HepG2 (cell line): Measurements from ENCODE around the gene CLDN4. TPM values are rescaled to one million over a fixed set of nuclear protein-coding genes. Genes with fewer than 3 reads are reported as not detected.
A peak's percentile ranks its signal among the peaks of the same experiment; 100 is the strongest.

Source experiments
- ATAC-seq: fragments of 200-7000 bp; cut with Tn5 transposase; 3 replicates; pipeline ENCODE4 v1.9.1; 2020; ENCODE audit warnings: mild to moderate bottlenecking, moderate library complexity
- BruUV-seq: library from RNA; stranded (reverse); fragments of 400-500 nt; replicated peaks from 2 replicates; lab custom pipeline; 2021; lab: Mats Ljungman, UMichigan
- CTCF ChIA-PET: fragments of 300-600 bp; formaldehyde crosslinking; extraction: SDS; loops from one replicate; lab custom pipeline; 2021; ENCODE audit warnings: low total read pairs, inconsistent platforms, low intra/inter-chr PET ratio; lab: Yijun Ruan, JAX
- POLR2A ChIA-PET: fragments of 350-600 bp; sonication (Branson Sonifier 250); formaldehyde crosslinking; loops from one replicate; lab custom pipeline; 2020; ENCODE audit warnings: antibody characterized with exemption, inconsistent platforms; lab: Yijun Ruan, JAX
- DNase-seq: peaks from one replicate; pipeline ENCODE4 v3.0.0-alpha.2; 2015; ENCODE audit warnings: low spot score
- FAIRE-seq: peaks from 3 replicates; lab custom pipeline; 2011; peaks lifted over from hg19 to GRCh38; lab: Jason Lieb, UNC
- H2AFZ ChIP-seq: one replicate; pipeline ENCODE4 v1.6.1; 2011; ENCODE audit warnings: low read length, inconsistent platforms
- H3K27ac ChIP-seq: fragments of 300-600 bp; 3 replicates; pipeline ENCODE4 v1.8.0; 2011; ENCODE audit warnings: mixed run types, mild to moderate bottlenecking, mixed read lengths, low read length, inconsistent platforms; ENCODE audit not compliant: insufficient read depth; ENCODE audit errors: extremely low read length
- H3K27me3 ChIP-seq, 2 experiments: fragments of 200-600 bp in 1 of 2; 2 replicates in 1 of 2; 3 replicates in 1 of 2; pipeline versions ENCODE4 v1.6.0 to v1.8.0; 2011; ENCODE audit warnings: low read length in 2 of 2, mild to moderate bottlenecking in 2 of 2, moderate library complexity in 2 of 2, inconsistent platforms in 1 of 2; ENCODE audit not compliant: insufficient read depth in 2 of 2, control insufficient read depth in 1 of 2
- H3K36me3 ChIP-seq, 2 experiments: fragments of 200-600 bp in 1 of 2; replicated peaks in 1 of 2; 2 replicates in 1 of 2; 3 replicates in 1 of 2; pipeline versions ENCODE4 v1.5.1 to v1.8.0; 2011; ENCODE audit warnings: low read length in 2 of 2, inconsistent platforms in 1 of 2; ENCODE audit not compliant: insufficient read depth in 2 of 2, control insufficient read depth in 1 of 2
- H3K4me1 ChIP-seq: 2 replicates; pipeline ENCODE4 v1.5.1; 2012; ENCODE audit warnings: low read length, inconsistent platforms; ENCODE audit not compliant: insufficient read depth
- H3K4me2 ChIP-seq: 2 replicates; pipeline ENCODE4 v1.6.0; 2011; ENCODE audit warnings: low read depth, low read length, inconsistent platforms
- H3K4me3 ChIP-seq, 3 experiments: fragments of 200-600 bp in 1 of 3; sonication (generic), shearing (Covaris generic) in 1 of 3; replicated peaks in 1 of 3; 2 replicates each; pipeline ENCODE4 v1.5.1; 2011 to 2016; ENCODE audit warnings: low read length in 3 of 3, inconsistent platforms in 2 of 3, low read depth in 2 of 3, mild to moderate bottlenecking in 2 of 3, control low read depth in 1 of 3, mixed read lengths in 1 of 3; ENCODE audit not compliant: insufficient read depth in 1 of 3
- H3K79me2 ChIP-seq: one replicate; pipeline ENCODE4 v1.6.1; 2011; ENCODE audit warnings: low read length, inconsistent platforms; ENCODE audit not compliant: insufficient read depth
- H3K9ac ChIP-seq: 2 replicates; pipeline ENCODE4 v1.6.0; 2011; ENCODE audit warnings: mild to moderate bottlenecking, low read depth, low read length, inconsistent platforms; ENCODE audit not compliant: insufficient read depth
- H3K9me3 ChIP-seq: 2 replicates; pipeline ENCODE4 v1.5.1; 2012; ENCODE audit warnings: mild to moderate bottlenecking, low read length
- H4K20me1 ChIP-seq: 2 replicates; pipeline ENCODE4 v1.6.0; 2011; ENCODE audit warnings: inconsistent platforms, mild to moderate bottlenecking, low read length, moderate library complexity; ENCODE audit not compliant: insufficient read depth
- ARID5B ChIP-seq: IDR thresholded peaks from 2 replicates; pipeline ENCODE4 v1.4.0; 2020; ENCODE audit warnings: mild to moderate bottlenecking, missing genetic modification reagents
- ATF7 ChIP-seq, 2 experiments: fragments of 450-650 bp in 1 of 2; sonication (generic) in 1 of 2; formaldehyde crosslinking in 1 of 2; IDR thresholded peaks; 2 replicates each; pipeline versions ENCODE4 v1.4.0 to v1.6.1; 2016 to 2020; ENCODE audit warnings: antibody characterized with exemption in 1 of 2, mild to moderate bottlenecking in 1 of 2, missing genetic modification reagents in 1 of 2
- DRAP1 ChIP-seq: IDR thresholded peaks from 2 replicates; pipeline ENCODE4 v1.6.1; 2016; ENCODE audit warnings: missing genetic modification reagents, missing compliant biosample characterization
- MIXL1 ChIP-seq: IDR thresholded peaks from 2 replicates; pipeline ENCODE4 v1.6.1; 2016
- MXD1 ChIP-seq: sonication (generic); formaldehyde crosslinking; IDR thresholded peaks from 2 replicates; pipeline ENCODE4 v1.4.0; 2020; ENCODE audit warnings: mild to moderate bottlenecking, missing genetic modification reagents
- POLR2A ChIP-seq, 2 experiments: IDR thresholded peaks; 2 replicates each; pipeline ENCODE4 v1.6.1; 2011; ENCODE audit warnings: low read depth in 2 of 2, low read length in 2 of 2, mild to moderate bottlenecking in 1 of 2, moderate library complexity in 1 of 2; ENCODE audit not compliant: insufficient read depth in 1 of 2
- SAFB2 ChIP-seq: sonication (generic); formaldehyde crosslinking; IDR thresholded peaks from 2 replicates; pipeline ENCODE4 v1.5.1; 2020; ENCODE audit warnings: missing genetic modification reagents, low read depth, mild to moderate bottlenecking, borderline replicate concordance
- SMAD3 ChIP-seq: sonication (generic); formaldehyde crosslinking; IDR thresholded peaks from 2 replicates; pipeline ENCODE4 v1.4.0; 2020; ENCODE audit warnings: missing genetic modification reagents
- STAT6 ChIP-seq: sonication (generic); formaldehyde crosslinking; IDR thresholded peaks from 2 replicates; pipeline ENCODE4 v1.4.0; 2020; ENCODE audit warnings: missing genetic modification reagents, mild to moderate bottlenecking, borderline replicate concordance
- TEAD2 ChIP-seq: sonication (generic); formaldehyde crosslinking; IDR thresholded peaks from 2 replicates; pipeline ENCODE4 v1.9.0; 2021; ENCODE audit warnings: missing genetic modification reagents
- XBP1 ChIP-seq: sonication (generic); formaldehyde crosslinking; IDR thresholded peaks from 2 replicates; pipeline ENCODE4 v1.5.0; 2020; ENCODE audit warnings: missing genetic modification reagents
- ZBTB37 ChIP-seq: sonication (generic); formaldehyde crosslinking; IDR thresholded peaks from 2 replicates; pipeline ENCODE4 v1.4.0; 2020; ENCODE audit warnings: mild to moderate bottlenecking, missing genetic modification reagents
- ZNF207 ChIP-seq: fragments of 450-650 bp; IDR thresholded peaks from 2 replicates; pipeline ENCODE4 v1.6.1; 2016; ENCODE audit warnings: antibody characterized with exemption, borderline replicate concordance
- ZNF44 ChIP-seq: sonication (generic); formaldehyde crosslinking; IDR thresholded peaks from 2 replicates; pipeline ENCODE4 v1.5.1; 2020; ENCODE audit warnings: mild to moderate bottlenecking, missing genetic modification reagents
- ZSCAN5A ChIP-seq: sonication (generic); formaldehyde crosslinking; IDR thresholded peaks from 2 replicates; pipeline ENCODE4 v1.8.0; 2022; ENCODE audit warnings: mild to moderate bottlenecking, missing genetic modification reagents, borderline replicate concordance
- WGBS: methylation state at CpG from one replicate; pipeline ENCODE4 v1.1.6; 2017; ENCODE audit warnings: low lambda C conversion rate; 5-methylcytosine and 5-hydroxymethylcytosine counted together
- in situ Hi-C: cut with HindIII; loops from 2 replicates; pipeline ENCODE4 v1.10.0; 2017; ENCODE audit warnings: low pct_unique_long_range_greater_than_20kb; ENCODE audit not compliant: extremely low pct_ligation_motif_present
- intact Hi-C: fragments of 100-400 bp; cut with micrococcal nuclease; formaldehyde crosslinking; loops from one replicate; pipeline ENCODE4 v1.10.0; 2022; ENCODE audit not compliant: unreplicated experiment
- polyA plus RNA-seq, 8 experiments: library from polyadenylated mRNA; depleted of rRNA in 3 of 8; stranded (reverse) in 7 of 8; unstranded in 1 of 8; fragments of >200 nt; fragmentation: Illumina TruSeq in 4 of 8; extraction: Trizol in 4 of 8; gene quantifications; 2 replicates each; pipeline versions ENCODE4 v1.2.1 to v1.2.3, GENCODE V29; 2011 to 2016; ENCODE audit warnings: low read depth in 4 of 8, missing spikeins in 1 of 8, mixed read lengths in 1 of 8; ENCODE audit not compliant: insufficient read depth in 1 of 8
- total RNA-seq, 5 experiments: library from RNA; depleted of rRNA; stranded (reverse); fragments of >200 nt; fragmentation: Illumina TruSeq; extraction: Trizol; gene quantifications; 2 replicates each; pipeline ENCODE4 v1.2.3, GENCODE V29; 2016; ENCODE audit warnings: low read depth in 1 of 5

Gene CLDN4
- total and polyA plus RNA-seq, 2 of the 13 experiments (the other 11 are each of a cell fraction or from before 2014, with no cell fraction given) = 28.2 to 35.7 TPM

GRCh38 chr7:73838642-73839041 is 7.8 kb downstream of the CLDN4 start:
- intact Hi-C loops = no loop called here
- TF ChIP-seq XBP1 (CRISPR knock-in tag) = no peak
- no peak for TF ChIP-seq ZNF207
- no peak for TF ChIP-seq MXD1 (CRISPR knock-in tag)
- TF ChIP-seq ZNF44 (CRISPR knock-in tag) = no peak
- TF ChIP-seq MIXL1 (CRISPR knock-in tag) = no peak
- TF ChIP-seq ZSCAN5A (CRISPR knock-in tag) = no peak
- no peak for TF ChIP-seq ARID5B (CRISPR knock-in tag)
- TF ChIP-seq ATF7 (IDR thresholded peaks at IDR 0.05) = no peak
- TF ChIP-seq ATF7 (CRISPR knock-in tag; IDR thresholded peaks at IDR 0.05) = no peak
- TF ChIP-seq SMAD3 = no peak
- no peak for TF ChIP-seq STAT6 (CRISPR knock-in tag)
- TF ChIP-seq TEAD2 = no peak
- TF ChIP-seq ZBTB37 (CRISPR knock-in tag) = no peak
- no peak for TF ChIP-seq DRAP1 (CRISPR knock-in tag)
- no peak for TF ChIP-seq SAFB2 (CRISPR knock-in tag)
- no peak for TF ChIP-seq POLR2A (IDR thresholded peaks at IDR 0.05; ENCODE audit: insufficient read depth in 1 of 2, low read depth in 2 of 2, low read length in 2 of 2)

More at GRCh38 chr7:73838642-73839041, 7.8 kb downstream of the CLDN4 start:
- WGBS = 12% methylated on average over 3 of the region's 6 CpGs
- H3K9me3 ChIP-seq = no peaks in the 10 kb centered on the region
- in situ Hi-C loops = no loop called here
- peak overlapping the region; percentile 19; the same call in 1 of the 2 replicates for H3K4me2 ChIP-seq
- FAIRE-seq (no peak), DNase-seq (no peak), ATAC-seq (no peak)
- H3K4me1 ChIP-seq = peaks cover 55% of the 10 kb centered on the region
- H3K27ac ChIP-seq = no peak overlapping the region
- no peaks in the 10 kb centered on the region for H4K20me1 ChIP-seq
- no peaks in the 10 kb centered on the region for H3K27me3 ChIP-seq
- H3K36me3 ChIP-seq = no peaks in the 10 kb centered on the region
- BruUV-seq = no TSS peak
- no peak overlapping the region for H3K9ac ChIP-seq
- CTCF ChIA-PET = no interaction called here
- POLR2A ChIA-PET = no interaction called here
- no peak overlapping the region for H3K4me3 ChIP-seq
- H2AFZ ChIP-seq = no peak overlapping the region
- H3K79me2 ChIP-seq = no peaks in the 10 kb centered on the region
